Activated CD8-positive, alpha-beta memory T cell treated with anti-CD3 and anti-CD28 coated beads, Interleukin-2, amount 50 U/mL, for 1 hour (primary cell): ENCODE measurements around the gene VIT.

Source experiments
- DNase-seq: peaks from one replicate; pipeline ENCODE4 v3.0.0-alpha.2; 2020; ENCODE audit errors: extremely low read depth

The VIT gene, protein sequence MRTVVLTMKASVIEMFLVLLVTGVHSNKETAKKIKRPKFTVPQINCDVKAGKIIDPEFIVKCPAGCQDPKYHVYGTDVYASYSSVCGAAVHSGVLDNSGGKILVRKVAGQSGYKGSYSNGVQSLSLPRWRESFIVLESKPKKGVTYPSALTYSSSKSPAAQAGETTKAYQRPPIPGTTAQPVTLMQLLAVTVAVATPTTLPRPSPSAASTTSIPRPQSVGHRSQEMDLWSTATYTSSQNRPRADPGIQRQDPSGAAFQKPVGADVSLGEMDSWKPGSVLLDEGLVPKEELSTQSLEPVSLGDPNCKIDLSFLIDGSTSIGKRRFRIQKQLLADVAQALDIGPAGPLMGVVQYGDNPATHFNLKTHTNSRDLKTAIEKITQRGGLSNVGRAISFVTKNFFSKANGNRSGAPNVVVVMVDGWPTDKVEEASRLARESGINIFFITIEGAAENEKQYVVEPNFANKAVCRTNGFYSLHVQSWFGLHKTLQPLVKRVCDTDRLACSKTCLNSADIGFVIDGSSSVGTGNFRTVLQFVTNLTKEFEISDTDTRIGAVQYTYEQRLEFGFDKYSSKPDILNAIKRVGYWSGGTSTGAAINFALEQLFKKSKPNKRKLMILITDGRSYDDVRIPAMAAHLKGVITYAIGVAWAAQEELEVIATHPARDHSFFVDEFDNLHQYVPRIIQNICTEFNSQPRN

DNA sequence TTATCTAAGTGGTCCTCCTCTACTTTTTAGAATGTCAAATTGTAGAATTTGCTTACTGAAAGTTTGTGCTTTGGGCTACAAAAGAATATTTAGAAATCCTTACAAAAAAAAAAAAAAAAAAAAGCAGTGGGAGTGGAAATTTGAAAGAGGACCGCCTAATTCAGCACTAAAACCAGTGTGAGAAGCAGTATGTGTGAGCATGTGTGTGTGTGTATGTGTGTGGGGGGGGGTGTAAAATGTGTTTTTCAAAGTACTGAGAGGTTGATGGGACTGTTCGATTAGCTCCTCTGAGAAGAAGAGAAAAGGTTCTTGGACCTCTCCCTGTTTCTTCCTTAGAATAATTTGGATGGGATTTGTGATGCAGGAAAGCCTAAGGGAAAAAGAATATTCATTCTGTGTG lies at the start of gene VIT:
Gene VIT (plus strand): TSS at position 175 of the 400 bp plus-strand sequence. CDS start 19,664 bp downstream, outside the sequence.
- DNase-seq = no peak

DNA sequence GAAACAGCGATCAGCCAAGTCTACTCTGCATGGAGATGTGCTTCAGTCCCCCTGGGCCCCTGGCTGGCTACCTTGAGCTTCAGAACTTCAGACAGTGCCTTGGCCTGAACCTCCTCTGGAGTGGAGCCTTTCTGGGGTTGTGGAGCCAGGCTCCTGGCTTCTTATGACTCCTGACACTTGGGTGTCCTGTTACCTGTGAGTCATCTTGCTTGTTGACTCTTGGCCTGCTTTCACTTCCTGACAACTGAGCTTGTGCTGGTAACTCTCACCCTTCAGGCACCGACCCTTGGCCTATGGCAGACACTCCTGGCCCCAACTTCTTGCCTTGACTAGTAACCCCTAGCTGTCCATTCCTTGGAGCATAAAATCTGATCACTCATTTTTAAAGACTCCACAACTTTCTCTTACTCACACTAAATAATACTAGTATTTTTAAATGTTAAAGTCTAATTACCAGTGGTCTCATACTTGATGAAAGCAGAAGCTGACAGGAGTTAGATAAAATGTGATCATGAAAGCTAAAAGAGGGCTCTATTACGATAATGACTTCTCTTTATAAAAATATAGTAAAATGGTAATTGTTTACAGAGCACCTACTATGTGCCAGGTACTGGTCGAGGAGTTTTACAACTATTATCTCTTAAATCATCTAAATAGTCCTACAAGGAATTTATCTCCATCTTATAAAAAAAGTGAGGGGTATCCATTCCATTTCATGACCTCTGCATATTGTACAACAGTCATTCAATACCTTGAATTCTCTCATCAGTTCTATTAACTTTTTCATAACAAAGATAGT lies 46.3 kb upstream of the VIT start:
- DNase-seq = no peak

DNA sequence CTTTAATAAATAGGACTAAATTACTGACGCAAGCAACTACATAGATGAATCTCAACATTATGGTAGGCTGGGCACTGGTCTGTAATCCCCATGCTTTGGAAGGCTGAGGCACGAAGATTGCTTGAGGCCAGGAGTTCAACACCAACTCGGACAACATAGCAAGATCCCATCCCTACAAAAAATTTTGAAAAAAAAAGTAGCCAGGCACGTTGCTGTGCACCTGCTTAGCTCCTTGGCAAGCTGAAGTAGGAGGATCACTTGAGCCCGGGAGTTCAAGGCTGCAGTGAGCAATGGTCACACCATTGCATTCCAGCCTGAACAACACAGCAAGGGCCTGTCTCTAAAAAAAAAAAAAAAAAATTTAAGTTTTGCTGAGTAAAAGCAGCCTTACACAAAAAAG lies 43.4 kb upstream of the VIT start:
- no peak for DNase-seq

DNA sequence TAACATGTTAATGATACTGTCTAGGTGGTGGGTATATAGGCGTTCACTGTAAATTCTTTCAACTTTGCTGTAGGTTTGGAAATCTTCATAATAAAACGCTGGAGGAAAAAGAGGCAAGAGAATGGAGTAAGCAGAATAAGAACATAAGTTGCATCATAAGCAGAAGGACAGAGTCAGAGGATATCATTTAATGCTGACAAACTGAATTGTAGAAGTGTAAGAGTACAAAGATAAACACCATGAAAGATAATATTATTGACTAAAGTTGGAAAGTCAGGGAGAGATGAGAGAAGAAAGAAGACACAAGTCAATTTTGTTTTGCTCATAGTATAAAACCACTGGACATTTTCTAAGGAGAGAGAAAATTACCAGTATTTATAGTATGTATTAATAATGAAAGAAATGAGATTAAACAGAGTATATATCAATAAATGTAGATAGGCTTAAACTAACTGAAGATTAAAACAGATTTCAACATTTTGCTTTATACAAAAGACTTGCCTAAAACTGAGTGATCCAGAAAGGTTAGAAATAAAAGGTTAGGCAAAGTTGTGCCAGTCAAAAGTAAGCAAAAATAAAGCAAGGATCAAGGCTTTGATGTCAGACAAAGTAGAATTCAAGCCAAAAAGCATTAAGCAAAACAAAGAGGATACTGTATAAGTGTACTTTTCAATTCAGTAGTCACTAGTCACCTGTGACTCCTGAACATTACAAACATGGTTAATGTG lies 42.4 kb upstream of the VIT start:
- no peak for DNase-seq

DNA sequence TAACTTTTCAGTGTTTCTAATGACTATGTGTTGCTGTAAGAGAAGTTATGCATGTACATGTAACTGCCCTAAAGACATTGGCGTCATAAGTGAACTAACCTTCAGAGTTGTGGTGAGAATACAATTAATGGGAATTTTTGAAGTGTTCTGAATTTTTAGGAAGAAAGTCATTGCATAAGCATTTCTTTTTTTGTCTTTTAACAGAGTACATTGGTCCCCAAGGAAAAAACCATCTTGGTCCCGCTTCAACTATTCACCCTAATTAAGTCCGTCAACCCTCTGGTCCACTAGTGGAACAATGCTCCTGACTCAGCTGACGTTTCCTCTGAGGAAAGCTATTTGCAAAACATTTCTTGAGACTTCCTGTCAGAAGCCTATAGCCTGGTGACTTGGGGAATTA lies 41.1 kb upstream of the VIT start:
- no peak for DNase-seq

DNA sequence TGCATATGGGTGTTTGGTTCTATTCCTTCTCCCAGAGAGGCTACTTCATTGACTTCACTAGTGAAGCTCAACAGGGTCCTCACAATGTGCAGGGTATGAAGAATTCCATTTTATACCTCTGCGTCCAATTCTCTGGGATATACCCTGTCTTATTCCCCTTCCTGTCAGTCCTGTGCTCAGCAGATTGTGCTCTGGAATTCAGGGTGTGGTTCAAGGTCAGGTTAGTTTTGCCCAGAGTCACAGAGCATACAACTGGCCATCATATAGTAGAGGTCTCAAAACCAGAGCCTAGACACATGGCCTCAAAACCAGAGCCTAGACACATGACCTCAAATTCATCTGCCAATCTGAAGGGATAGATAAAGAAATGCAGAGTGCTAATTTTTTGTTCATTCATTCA lies 38.8 kb upstream of the VIT start:
- no peak for DNase-seq

DNA sequence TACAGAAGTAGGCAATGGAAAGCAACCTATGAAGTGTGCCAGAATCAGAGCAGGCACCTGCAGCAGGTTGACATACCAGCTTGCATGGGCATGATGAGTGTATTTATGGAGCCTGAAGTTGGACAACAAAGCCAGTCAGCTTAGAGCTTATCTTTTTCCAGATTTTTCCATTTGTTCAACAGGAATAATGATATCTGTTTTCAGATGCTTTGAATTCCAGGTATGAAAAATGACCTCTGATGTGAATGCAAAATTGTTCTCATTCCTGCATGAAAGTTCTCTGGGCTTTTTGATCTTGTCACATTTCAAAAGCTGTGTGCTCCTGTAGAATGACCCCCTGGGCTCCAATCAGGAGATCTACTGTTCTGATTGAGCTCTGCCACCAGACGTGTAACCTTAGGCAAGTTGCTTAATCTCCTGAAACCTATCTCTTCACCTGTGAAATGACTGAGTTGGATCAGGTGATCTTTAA lies 38.2 kb upstream of the VIT start:
- no peak for DNase-seq

DNA sequence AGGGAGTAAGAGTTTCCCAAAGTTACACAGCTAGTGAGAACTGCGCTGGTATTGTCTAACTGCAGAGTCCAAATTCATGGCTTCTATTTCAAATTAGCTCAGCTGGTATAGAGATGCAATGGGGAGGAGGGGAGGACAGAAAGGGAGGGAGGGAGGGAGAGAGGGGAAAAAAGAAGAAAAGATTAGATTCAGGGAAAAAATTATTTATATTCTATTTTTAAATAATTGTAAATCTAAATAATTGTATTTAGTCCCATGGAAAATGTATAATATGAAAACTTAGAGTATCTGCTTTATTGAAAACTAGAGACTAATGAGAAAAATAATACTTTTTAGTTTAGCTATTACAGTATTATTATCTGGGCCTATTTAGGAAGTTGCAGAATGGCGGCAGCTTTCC lies 37.3 kb upstream of the VIT start:
- DNase-seq = no peak

DNA sequence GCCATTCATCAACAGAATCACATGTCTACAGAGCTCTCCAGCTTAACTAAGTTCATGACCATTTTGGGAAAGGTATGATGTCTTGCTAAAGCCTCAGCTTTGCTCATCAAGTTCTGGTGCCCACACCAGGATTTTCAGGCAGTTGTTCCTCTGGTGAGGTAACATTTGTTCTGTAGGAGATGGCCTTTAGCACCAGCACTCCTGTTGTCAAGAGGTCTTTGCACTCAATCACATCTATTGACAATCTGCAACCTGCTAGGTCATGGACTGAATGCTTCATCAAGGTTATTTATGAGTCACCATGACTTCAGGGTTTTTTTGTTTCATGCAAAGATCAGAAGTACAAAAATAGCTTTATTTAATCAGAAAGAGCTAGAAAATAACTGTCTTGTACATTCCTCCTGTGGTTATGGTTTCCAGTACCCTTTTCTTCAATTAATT lies 36.6 kb upstream of the VIT start:
- no peak for DNase-seq

DNA sequence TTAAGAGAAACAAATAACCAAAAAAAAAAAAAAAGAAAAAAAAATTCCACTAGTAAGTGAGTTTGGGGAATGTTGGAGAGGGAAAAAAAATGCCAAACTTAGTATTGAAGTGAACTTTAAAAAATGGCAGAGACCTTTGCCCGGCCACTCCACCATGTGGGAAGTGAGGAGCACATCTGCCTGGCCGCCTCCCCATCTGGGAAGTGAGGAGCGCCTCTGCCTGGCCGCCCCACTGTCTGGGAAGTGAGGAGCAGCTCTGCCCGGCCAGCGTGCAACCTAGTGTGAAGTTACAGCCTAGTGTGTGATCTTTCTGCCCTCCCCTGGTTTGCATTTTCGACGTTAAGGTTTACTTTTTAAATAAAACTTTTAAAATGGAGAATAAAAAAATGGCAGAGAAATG lies 33.9 kb upstream of the VIT start:
- no peak for DNase-seq

DNA sequence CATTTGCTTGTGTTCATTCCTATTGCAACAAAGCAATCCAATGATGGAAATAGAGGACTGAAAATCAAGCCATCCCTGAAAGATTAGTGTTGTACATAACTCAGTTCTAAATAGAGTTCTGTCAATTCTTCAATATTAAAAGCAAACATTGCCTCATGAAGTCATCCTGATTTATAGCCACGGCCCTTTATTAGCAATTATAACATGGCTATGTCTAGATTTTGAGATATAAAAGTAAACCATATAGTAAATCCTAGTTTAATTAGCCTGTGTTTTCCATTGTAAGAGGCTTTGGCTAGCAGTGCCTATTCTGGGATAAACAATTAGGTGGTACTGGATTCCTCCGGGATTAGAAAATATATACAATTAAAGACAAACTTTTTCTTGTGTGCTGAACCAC lies 33.2 kb upstream of the VIT start:
- no peak for DNase-seq

DNA sequence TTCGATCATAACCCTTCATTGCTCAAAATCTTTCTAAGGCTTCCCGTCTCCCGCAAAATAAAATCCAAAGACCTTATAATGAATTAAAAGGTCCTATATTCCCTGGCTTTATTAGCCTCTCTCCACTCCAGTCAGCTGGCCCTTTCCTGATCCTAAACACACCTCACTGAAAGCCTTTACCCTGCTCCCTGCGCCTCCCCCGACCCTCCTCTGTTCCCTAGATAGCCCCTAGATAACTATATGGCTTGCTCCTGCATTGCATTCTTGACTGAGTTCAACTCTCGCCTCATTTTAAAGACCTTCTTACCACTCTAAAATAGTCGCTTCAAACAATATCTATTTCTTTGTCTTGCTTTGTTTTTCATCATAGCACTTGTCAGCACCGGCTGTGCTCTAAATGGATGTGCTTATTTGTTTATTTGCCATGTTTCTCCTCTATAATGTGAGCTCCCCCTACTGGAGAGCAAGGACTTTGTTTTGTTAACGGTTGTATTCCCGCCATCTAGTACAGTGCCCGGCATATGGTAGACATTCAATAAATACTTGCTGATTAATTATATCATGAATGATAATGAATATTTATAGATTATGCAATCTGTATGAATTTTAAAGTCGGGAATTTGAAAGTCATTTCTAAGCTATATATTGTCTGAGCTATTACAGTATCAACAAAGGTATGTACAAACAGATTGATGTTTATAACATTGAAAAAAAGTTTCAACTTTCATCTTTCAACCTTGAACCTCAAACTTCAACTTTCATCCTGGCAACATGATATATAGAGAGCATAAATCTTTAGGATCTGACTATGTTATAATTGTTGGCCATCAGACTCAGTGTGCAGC lies 32.4 kb upstream of the VIT start:
- no peak for DNase-seq

DNA sequence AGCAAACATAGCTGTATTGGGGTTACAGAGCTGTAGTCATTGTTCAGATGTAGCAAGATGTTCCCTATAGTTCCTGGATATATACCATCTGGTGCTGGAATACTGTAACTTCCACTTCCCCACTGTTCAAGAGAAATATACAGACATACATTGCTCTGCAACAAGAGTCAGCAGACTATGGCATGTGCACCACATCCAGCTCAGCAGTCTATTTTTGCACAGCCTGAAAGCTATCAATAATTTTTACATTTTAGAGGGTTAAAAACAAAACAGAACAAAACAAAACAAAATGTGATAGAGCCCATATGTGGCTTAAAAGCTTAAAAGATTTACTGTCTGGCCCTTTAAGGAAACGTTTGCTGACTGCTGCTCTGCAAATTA lies 31.8 kb upstream of the VIT start:
- DNase-seq = no peak

DNA sequence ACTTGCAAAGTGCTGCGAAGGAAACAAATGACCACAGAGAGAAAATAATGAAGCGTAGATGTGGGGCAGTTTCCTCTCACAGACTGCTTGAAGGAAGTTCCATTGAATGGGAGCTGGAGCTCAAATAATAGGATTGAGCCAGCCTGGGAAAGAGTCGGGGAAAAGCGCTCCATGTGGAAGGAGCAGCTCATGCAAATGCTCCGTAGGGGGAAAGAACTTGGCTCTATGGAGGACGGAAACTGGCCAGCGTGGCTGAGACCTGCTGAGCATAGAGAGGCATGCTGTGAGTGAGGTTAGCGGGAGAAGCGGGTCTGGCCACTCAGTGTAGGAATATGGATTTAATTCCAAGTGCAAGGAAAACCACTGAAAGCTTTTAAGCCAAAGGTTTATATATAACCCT lies 28.6 kb upstream of the VIT start:
- no peak for DNase-seq

DNA sequence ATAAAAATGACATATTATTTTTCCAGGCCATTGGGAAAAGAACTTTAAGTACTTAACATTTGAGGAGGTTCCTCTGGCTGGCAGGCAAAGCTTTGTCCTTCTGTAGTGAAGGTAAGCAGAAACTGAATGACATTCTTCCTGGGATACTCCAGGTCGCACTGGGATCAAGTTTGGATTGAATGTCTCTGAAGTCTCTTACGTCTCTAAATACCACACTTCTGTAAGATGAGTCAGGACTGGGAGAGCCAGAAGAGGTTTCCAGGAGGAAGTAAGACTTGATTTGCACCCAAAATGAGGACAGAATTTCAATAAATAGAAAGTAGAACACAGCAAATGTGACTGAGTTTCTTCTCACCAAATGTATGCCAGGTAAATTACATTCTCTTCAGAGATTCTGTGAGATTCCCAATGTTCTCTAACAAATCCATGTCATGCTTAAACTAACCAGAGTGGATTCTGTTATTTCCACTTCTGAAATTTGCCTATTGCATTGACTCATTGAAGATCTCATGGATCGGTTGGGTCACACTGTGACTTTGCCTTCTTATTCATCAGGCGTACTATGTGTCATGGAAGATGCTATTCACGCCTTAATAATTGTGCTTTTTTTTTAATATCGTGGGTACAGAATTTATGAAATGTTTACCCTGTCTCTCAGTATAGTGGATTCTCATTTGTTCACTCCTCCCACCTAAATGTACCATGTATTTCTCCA lies 25.5 kb upstream of the VIT start:
- DNase-seq = no peak

DNA sequence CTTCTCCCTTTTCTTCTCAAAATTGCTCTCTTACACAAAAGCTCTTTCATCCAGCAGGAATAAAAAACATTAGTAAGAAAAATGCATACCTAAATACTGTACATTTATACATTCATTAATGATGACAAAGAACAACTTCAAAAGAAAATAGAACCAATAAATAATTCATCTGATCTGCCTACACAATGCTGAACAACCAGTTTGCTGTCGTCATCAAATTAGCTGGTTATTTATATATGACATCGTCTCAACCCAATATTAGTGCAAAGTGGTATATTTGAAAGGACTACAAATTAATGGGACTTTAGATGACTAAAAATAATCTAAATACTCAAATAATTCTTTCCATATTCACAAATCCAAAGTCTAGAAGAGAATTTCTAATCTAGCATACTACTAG lies 24.8 kb upstream of the VIT start:
- DNase-seq = no peak

DNA sequence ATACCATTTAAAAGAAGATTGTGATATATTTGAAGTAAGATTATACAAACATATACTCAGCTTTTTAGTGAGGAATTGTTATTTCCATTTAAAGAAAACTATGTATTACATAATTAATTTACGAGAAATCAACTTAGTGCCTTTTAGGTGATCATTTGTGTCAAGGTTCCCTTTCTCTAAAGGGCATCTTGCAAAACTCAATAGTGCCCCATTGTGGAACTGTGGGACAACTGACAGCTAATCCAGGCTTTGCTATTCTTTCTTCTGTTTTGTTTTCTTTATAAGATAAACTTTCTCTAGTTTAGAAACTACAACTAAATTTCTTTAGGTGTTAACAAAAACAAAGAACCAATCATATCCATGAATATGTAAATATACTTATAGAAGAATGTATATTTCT lies 24.3 kb upstream of the VIT start:
- no peak for DNase-seq

DNA sequence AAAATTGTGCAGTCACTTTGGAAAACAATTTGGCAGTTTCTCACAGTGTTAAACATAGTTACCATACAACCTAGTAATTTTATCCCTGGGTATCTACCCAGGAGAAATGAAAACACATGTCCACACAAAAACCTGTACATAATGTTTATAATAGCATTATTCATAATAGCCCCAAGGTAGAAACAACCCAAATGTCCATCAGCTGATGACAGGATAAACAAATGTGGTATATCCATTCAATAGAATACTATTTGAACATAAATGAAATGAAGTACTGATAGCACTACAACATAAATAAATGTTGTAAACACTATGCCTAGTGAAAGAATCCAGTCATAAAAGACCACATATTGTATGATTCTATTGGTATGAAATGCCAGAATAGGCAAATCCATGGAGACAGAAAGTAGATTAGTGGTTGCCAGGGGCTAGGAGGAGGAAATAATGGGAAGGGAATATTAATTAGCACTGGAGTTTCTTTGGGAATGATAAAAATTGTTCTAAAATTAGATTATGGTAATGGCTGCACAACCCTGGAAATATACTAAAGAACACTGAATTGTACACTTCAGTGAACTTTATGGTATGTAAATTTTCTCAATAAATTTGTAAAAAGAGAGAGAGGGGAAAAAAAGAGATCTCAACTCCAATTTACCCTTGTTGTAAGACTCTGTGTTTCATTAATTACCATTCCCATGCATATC lies 20.8 kb upstream of the VIT start:
- DNase-seq = no peak

DNA sequence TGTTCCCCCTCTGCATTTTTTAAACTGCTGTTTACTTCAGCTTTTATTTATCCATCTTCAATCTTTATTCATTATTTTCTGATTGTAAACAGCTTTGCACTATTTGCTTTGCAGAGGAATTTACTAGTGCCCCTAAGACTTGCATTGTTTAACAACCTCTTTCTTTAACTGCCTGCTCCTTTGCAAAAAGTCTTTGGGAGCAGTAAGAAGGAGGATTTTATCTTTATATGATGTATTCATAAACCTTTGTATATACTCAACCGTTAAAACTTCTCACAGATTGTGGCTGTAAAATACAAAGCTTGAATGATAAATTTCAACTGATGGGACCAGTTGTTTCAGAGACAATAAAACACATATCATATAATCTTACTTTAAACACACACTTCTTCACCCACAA lies 20.1 kb upstream of the VIT start:
- no peak for DNase-seq

DNA sequence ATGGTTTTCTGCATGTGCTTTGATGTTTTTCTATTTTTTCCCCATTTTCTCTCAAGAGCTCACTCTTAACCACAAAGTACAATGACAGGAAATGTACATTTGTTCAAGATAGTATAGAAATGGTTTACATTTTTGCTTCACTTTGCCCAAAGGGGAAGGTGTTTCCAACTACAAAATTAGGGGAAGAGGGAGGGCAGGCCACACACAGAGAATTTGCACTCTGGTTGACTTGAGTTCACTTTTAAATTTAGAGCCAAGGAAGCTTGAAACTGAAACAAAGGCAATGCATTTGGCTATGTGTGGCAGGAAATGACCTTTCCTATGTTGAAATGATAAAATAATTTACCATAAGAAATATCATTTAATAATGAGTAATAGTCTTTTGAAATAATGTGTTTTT lies 19.1 kb upstream of the VIT start:
- no peak for DNase-seq
